ENCODE results near the gene TYMS. TPM values are rescaled to one million over a fixed set of nuclear protein-coding genes. Genes with fewer than 3 reads are reported as not detected.

TYMS gene
- total RNA-seq, 1 experiment from 2014 or later = 140 TPM

DNA sequence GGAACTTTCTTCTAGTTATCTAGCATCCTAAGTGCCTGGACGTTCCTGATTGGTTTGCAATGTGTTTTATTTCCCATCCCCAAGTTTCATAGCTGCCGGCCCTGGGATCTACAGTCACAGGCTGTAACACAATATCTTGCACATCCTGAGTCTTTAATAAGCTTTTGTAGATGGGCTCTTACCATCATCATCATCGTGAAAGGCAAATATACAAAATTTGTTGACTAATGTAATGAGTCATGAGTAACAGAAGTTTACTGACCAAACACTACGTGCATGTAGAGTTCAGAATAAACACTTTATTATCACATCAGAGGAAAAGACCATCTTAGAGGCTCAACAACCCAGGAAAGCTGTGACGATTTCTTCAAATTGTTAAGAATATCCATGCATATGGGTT lies 8.1 kb upstream of the TYMS start:
- Histone ChIP-seq H2BK120ac (ENCODE audit: low read depth, low read length, poor library complexity, severe bottlenecking) (no peak overlapping the region), H4K20me1 (ENCODE audit: control insufficient read depth, insufficient read depth, insufficient read length) (no peaks in the 10 kb centered on the region), H3K56ac (ENCODE audit: insufficient read length, low read depth, low read length) (no peak overlapping the region), H3K4ac (ENCODE audit: low read depth, low read length) (no peak overlapping the region), H3K79me1 (ENCODE audit: insufficient read depth, low read depth, low read length, poor library complexity, severe bottlenecking) (no peaks in the 10 kb centered on the region), H2BK15ac (ENCODE audit: low read depth, low read length) (no peak overlapping the region), H3K23me2 (ENCODE audit: insufficient read length, low read depth, low read length, poor library complexity, severe bottlenecking) (no peaks in the 10 kb centered on the region), H3K9ac (ENCODE audit: extremely low read depth, insufficient read length, low read length) (no peak overlapping the region), H4K91ac (ENCODE audit: insufficient read length, low read depth, low read length) (no peak overlapping the region), H3K14ac (ENCODE audit: insufficient read depth, low read length) (no peak overlapping the region), H3T11ph (ENCODE audit: low read length) (no peak overlapping the region), H3K4me1 (ENCODE audit: insufficient read depth, low read length) (no peaks in the 10 kb centered on the region), H2BK12ac (ENCODE audit: insufficient read length, low read depth, low read length) (no peak overlapping the region), H2AFZ (ENCODE audit: low read length) (no peak overlapping the region), H3K9me3 (ENCODE audit: control insufficient read depth, low read depth, low read length) (no peaks in the 10 kb centered on the region), H2BK5ac (ENCODE audit: insufficient read length, low read length) (no peak overlapping the region), H4K8ac (replicated peaks; ENCODE audit: insufficient read length, low read depth, low read length) (no peak overlapping the region), H3K23ac (ENCODE audit: insufficient read length, low read depth, low read length) (no peak overlapping the region), H4K5ac (ENCODE audit: insufficient read length, low read depth, low read length) (no peak overlapping the region), H2AK5ac (ENCODE audit: insufficient read length, low read length) (no peak overlapping the region), H3K18ac (ENCODE audit: insufficient read length, low read depth, low read length) (no peak overlapping the region), H3K27ac (ENCODE audit: insufficient read length, low read depth, low read length) (no peak overlapping the region), H2BK20ac (ENCODE audit: low read depth, low read length, poor library complexity, severe bottlenecking) (no peak overlapping the region), H3K27me3 (ENCODE audit: insufficient read depth, low read length) (no peaks in the 10 kb centered on the region), H3K79me2 (ENCODE audit: insufficient read depth, low read length) (no peaks in the 10 kb centered on the region), H3K4me2 (ENCODE audit: insufficient read depth, insufficient read length, low read length) (no peak overlapping the region)
- TF ChIP-seq, protein P1, sequence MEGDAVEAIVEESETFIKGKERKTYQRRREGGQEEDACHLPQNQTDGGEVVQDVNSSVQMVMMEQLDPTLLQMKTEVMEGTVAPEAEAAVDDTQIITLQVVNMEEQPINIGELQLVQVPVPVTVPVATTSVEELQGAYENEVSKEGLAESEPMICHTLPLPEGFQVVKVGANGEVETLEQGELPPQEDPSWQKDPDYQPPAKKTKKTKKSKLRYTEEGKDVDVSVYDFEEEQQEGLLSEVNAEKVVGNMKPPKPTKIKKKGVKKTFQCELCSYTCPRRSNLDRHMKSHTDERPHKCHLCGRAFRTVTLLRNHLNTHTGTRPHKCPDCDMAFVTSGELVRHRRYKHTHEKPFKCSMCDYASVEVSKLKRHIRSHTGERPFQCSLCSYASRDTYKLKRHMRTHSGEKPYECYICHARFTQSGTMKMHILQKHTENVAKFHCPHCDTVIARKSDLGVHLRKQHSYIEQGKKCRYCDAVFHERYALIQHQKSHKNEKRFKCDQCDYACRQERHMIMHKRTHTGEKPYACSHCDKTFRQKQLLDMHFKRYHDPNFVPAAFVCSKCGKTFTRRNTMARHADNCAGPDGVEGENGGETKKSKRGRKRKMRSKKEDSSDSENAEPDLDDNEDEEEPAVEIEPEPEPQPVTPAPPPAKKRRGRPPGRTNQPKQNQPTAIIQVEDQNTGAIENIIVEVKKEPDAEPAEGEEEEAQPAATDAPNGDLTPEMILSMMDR (conservative IDR thresholded peaks at IDR 0.05) = no peak
- H3K9me3 Mint-ChIP-seq = no peaks in the 10 kb centered on the region
- H3K36me3 Mint-ChIP-seq (ENCODE audit: insufficient read depth in 1 of 3, low read depth in 3 of 3) = no peaks in the 10 kb centered on the region
- peaks cover 11 to 14% of the 10 kb centered on the region in 2 experiments for H3K4me1 Mint-ChIP-seq
- H3K27me3 Mint-ChIP-seq (ENCODE audit: low read depth) = no peaks in the 10 kb centered on the region
- no peak for DNase-seq
- WGBS (ENCODE audit: extremely low coverage, insufficient read length, low lambda C conversion rate) = no CpG with 5 or more reads among the region's 5 CpGs
- H3K27ac Mint-ChIP-seq = no peak overlapping the region
- H3K4me3 Mint-ChIP-seq = no peak overlapping the region
